PC-9 (cell line): Measurements from ENCODE around the gene ADGRE3.

ENCODE experiments used
- CTCF ChIP-seq: fragments of 200-600 bp; sonication (generic); conservative IDR thresholded peaks from 2 replicates; pipeline ENCODE4 v1.6.1; 2017; ENCODE audit warnings: mixed run types, antibody characterized with exemption, mild to moderate bottlenecking, moderate library complexity
- EZH2 ChIP-seq: fragments of 200-600 bp; sonication (generic); IDR thresholded peaks from 2 replicates; pipeline ENCODE4 v1.8.0; 2017; ENCODE audit warnings: antibody characterized with exemption, low read depth

- TF ChIP-seq EZH2 (no peak), CTCF (no peak)
Observed at GRCh38 chr19:14639536-14640277, 34.9 kb downstream of the ADGRE3 start.
